Adrenal gland (tissue), 12 donors: ENCODE measurements around the gene OTOP1. TPM values are rescaled to one million over a fixed set of nuclear protein-coding genes. Genes with fewer than 3 reads are reported as not detected.
"Not testable (repeated sequence)": the region's sequence is repeated elsewhere in the genome, so short reads cannot be mapped to it uniquely, and the experiment has no call there.

Source experiments
- DNase-seq, 7 donors: peaks; one replicate each; pipeline ENCODE4 v3.0.0-alpha.2; 2019 to 2020
- H3K27ac ChIP-seq, 5 donors: fragments of 200-600 bp; sonication (generic) in 4 of 5; 1 replicate in 3 of 5; 2 replicates in 2 of 5; pipeline versions ENCODE4 v1.5.1 to v1.8.0; 2016 to 2020; ENCODE audit warnings: mild to moderate bottlenecking in 1 of 5
- H3K27me3 ChIP-seq: fragments of 200-600 bp; 2 replicates; pipeline ENCODE4 v1.8.0; 2021
- H3K36me3 ChIP-seq, 2 donors: fragments of 200-600 bp; replicated peaks in 1 of 2; 1 replicate in 1 of 2; 2 replicates in 1 of 2; pipeline versions ENCODE4 v1.5.1 to v1.8.0; 2018 to 2022
- H3K4me1 ChIP-seq, 2 donors: fragments of 200-600 bp; replicated peaks in 1 of 2; 1 replicate in 1 of 2; 2 replicates in 1 of 2; pipeline versions ENCODE4 v1.5.1 to v1.8.0; 2018 to 2021
- H3K4me3 ChIP-seq, 4 donors: fragments of 200-600 bp; sonication (generic) in 3 of 4; one replicate each; pipeline ENCODE4 v1.5.1; 2016 to 2018
- H3K9me3 ChIP-seq, 3 donors: fragments of 200-600 bp; sonication (generic) in 1 of 3; replicated peaks in 1 of 3; 1 replicate in 2 of 3; 2 replicates in 1 of 3; pipeline versions ENCODE4 v1.5.1 to v1.8.0; 2016 to 2021
- POLR2A ChIP-seq, 2 donors: fragments of 450-650 bp; IDR thresholded peaks; one replicate each; pipeline ENCODE4 v1.6.1; 2017; ENCODE audit warnings: antibody characterized with exemption in 2 of 2, mild to moderate bottlenecking in 2 of 2, moderate library complexity in 1 of 2
- WGBS, 4 donors: extraction: QIAGEN DNeasy Blood & Tissue Kit in 2 of 4; methylation state at CpG; one replicate each; pipeline versions ENCODE4 v1.1.5 to v1.1.7; 2013 to 2017; 5-methylcytosine and 5-hydroxymethylcytosine counted together
- intact Hi-C, 2 donors: fragments of 100-400 bp; cut with DNase I; formaldehyde crosslinking; loops; one replicate each; pipeline versions ENCODE4 v1.14.1 to v1.15.0; 2022 to 2023
- polyA plus RNA-seq, 3 donors: library from polyadenylated mRNA; stranded (reverse); fragments of 200-250 nt in 2 of 3; fragments of 350-450 nt in 1 of 3; fragmentation: Illumina TruSeq in 1 of 3; extraction: RNeasy Lipid Tissue Mini Kit (QIAGEN cat#74804) in 1 of 3; gene quantifications; one replicate each; pipeline ENCODE4 v1.2.3, GENCODE V29; 2013 to 2014
- total RNA-seq, 9 donors: library from RNA; depleted of rRNA in 4 of 9; stranded (reverse); fragments of >200 nt in 4 of 9; fragments of 120-200 nt in 1 of 9; fragmentation: NEBNext Ultra II Directional in 1 of 9; extraction: Animal tissue kit (Norgen Biotek cat#: 25700) in 1 of 9; gene quantifications; one replicate each; pipeline versions ENCODE4 v1.1.0 to v1.2.4, GENCODE V29; 2013 to 2023
- TF ChIP-seq, protein P1 (sequence below), 6 experiments: fragments of 450-650 bp in 4 of 6; fragments of 200-600 bp in 2 of 6; sonication (generic) in 1 of 6; IDR thresholded peaks; 1 replicate in 5 of 6; 2 replicates in 1 of 6; pipeline versions ENCODE4 v1.5.1 to v1.8.0; 2016 to 2021; ENCODE audit warnings: antibody characterized with exemption in 6 of 6, mild to moderate bottlenecking in 2 of 6, moderate library complexity in 1 of 6
- donor health status: healthy with polysubstance abuse.
- donor health status: Bipolar disorder and iron deficiency.
- donor health status: DM: yes; HTN: yes; CAD: no.
- donor health status: DM: no; HTN: no; CAD: no.
- donor health status: DM: no; HTN: no; CAD: no.
- donor health status: DM: yes; HTN: yes; CAD: no.

Gene OTOP1
- total and polyA plus RNA-seq, 12 donors: not detected

DNA sequence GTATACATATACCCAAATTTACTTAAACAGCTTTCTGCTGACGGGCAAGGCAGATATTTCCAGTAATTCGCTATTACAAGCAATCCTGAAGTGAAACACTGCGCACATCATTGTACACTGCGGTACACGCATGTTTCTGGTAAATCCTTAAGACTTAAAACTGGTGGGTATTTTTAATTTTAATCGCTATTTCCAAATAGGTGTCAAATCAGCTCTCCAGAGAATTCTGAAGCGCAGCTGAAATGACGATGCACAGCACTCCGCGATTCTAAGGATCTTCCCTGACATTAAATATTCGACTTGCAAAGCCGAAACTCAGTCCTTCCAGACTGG, 20.9 kb upstream of the OTOP1 start:
- DNase-seq: no peak
- WGBS, 4 donors: 0 to 1% (median 1%) methylated on average over 12 of the region's 12 CpGs

DNA sequence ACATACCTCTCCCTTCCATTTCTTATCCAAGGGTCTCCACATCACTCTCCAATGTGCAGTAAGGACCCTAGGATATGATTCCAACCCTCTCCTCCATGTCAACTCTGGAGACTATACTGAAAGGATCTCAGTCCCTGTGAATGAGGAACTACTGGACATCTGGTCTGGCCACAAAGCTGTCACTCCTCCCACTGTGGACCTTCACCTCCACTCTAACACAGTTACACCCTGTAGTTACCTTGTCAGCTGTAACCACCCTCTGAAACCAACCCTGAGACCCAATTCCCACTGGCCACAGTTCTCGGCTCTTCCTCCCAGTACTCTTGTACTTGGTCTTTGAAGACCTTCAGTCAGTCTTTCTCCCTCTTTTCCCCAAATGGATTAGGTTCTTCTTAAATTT, 18.4 kb upstream of the OTOP1 start:
- Histone ChIP-seq H3K27me3 (no peaks in the 10 kb centered on the region), H3K36me3 (peaks cover 0 to 29% of the 10 kb centered on the region in 2 donors), H3K9me3 (no peaks in the 10 kb centered on the region), H3K4me3 (no peak overlapping the region), H3K4me1 (peaks cover 4 to 15% of the 10 kb centered on the region in 2 donors), H3K27ac (no peak overlapping the region)
- TF ChIP-seq, protein P1, sequence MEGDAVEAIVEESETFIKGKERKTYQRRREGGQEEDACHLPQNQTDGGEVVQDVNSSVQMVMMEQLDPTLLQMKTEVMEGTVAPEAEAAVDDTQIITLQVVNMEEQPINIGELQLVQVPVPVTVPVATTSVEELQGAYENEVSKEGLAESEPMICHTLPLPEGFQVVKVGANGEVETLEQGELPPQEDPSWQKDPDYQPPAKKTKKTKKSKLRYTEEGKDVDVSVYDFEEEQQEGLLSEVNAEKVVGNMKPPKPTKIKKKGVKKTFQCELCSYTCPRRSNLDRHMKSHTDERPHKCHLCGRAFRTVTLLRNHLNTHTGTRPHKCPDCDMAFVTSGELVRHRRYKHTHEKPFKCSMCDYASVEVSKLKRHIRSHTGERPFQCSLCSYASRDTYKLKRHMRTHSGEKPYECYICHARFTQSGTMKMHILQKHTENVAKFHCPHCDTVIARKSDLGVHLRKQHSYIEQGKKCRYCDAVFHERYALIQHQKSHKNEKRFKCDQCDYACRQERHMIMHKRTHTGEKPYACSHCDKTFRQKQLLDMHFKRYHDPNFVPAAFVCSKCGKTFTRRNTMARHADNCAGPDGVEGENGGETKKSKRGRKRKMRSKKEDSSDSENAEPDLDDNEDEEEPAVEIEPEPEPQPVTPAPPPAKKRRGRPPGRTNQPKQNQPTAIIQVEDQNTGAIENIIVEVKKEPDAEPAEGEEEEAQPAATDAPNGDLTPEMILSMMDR (IDR thresholded peaks at IDR 0.05): no peak
- TF ChIP-seq POLR2A (IDR thresholded peaks at IDR 0.05): no peak
- 94 to 100% (median 96%) methylated on average over 1 of the region's 1 CpG for WGBS, 4 donors
- intact Hi-C loops: no loop called here
- DNase-seq: no peak

More for the DNA sequence above, 20.9 kb upstream of the OTOP1 start:
- Histone ChIP-seq H3K9me3 (no peaks in the 10 kb centered on the region), H3K27ac (peak overlapping the region; percentile 88 to 96 (median 93)), H3K4me3 (peak overlapping the region; percentile 24 to 99 (median 76)), H3K27me3 (no peaks in the 10 kb centered on the region), H3K4me1 (peaks cover 4 to 15% of the 10 kb centered on the region in 2 donors), H3K36me3 (peaks cover 0 to 16% of the 10 kb centered on the region in 2 donors)
- intact Hi-C loops: no loop called here
- TF ChIP-seq, protein P1 (IDR thresholded peaks at IDR 0.05): no peak
- TF ChIP-seq POLR2A (IDR thresholded peaks at IDR 0.05): no peak

DNA sequence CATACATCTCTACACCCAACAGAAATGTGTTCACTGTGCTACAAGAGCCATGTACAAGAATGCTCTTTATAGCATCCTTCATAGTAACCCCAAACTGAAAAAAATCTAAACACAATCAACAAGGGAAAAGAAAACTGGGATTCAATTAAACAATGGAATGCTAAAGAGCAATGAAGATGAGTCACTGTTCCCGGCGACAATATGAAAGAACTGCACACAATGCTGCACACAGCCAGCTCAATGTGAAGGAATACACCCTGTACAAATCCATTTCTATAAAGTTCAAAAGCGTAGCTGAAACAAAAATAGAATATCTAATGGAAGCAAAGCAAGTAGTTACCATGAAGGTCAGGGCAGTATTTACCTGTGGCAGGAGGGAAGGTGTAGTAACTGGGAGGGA, 12.8 kb upstream of the OTOP1 start:
- DNase-seq, H3K9me3 ChIP-seq, H3K4me3 ChIP-seq, H3K27me3 ChIP-seq, H3K27ac ChIP-seq, intact Hi-C loops, H3K4me1 ChIP-seq: not testable (repeated sequence)
- H3K36me3 ChIP-seq: peaks cover 0 to 51% of the 10 kb centered on the region in 2 donors
- 85 to 92% (median 87%) methylated on average over 3 of the region's 3 CpGs for WGBS, 4 donors

DNA sequence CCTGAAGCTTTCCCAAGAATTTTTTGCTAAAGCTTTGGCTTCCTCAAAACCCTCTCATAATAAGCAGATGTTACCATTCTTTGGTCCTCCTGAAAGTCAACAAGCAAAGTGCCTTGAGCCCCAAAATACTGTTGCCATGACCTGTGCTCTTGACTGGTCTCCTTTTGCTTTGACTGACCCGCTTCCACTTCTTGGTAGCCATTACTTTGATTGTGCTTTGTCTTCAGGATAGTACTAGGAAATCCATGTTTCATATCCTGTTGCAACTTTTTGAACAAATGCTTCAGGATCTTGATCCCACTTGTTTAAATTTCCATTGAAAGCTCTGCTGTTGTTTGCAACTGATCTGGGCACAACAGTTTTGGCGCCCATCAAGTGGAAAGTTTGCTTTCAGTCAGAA, 6.9 kb upstream of the OTOP1 start:
- no peaks in the 10 kb centered on the region for H3K4me1 ChIP-seq
- H3K9me3 ChIP-seq: no peaks in the 10 kb centered on the region
- H3K27ac ChIP-seq: no peak overlapping the region
- TF ChIP-seq, protein P1 (IDR thresholded peaks at IDR 0.05): no peak
- TF ChIP-seq POLR2A (IDR thresholded peaks at IDR 0.05): no peak
- no peaks in the 10 kb centered on the region for H3K27me3 ChIP-seq
- peaks cover 0 to 15% of the 10 kb centered on the region in 2 donors for H3K36me3 ChIP-seq
- no peak for DNase-seq
- WGBS, 4 donors: 96 to 100% (median 97%) methylated on average over 2 of the region's 2 CpGs
- intact Hi-C loops: no loop called here
- H3K4me3 ChIP-seq: no peak overlapping the region

DNA sequence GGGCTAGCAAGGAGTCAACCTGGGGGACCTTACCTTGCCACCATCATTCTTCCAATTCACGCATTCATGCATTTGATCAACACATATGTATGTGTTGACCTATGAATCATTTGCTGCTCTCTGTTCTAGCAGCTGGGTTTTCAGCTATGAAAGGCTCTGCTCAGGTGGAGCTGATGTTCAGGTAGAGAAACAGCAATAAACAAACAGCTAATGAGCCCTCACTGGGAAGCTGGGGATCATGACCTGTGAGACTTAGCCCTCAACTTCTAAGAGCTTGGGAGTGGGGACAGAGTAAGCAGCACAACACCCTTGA, 1.6 kb upstream of the OTOP1 start:
- no peaks in the 10 kb centered on the region for H3K4me1 ChIP-seq
- peaks cover 28% of the 10 kb centered on the region for H3K27me3 ChIP-seq
- no peak overlapping the region for H3K4me3 ChIP-seq
- intact Hi-C loops: no loop called here
- DNase-seq: no peak
- WGBS, 4 donors: 65 to 70% (median 66%) methylated on average over 1 of the region's 1 CpG
- no peak overlapping the region for H3K27ac ChIP-seq
- no peaks in the 10 kb centered on the region for H3K36me3 ChIP-seq
- H3K9me3 ChIP-seq: no peaks in the 10 kb centered on the region
- no peak for TF ChIP-seq POLR2A (IDR thresholded peaks at IDR 0.05)
- TF ChIP-seq, protein P1 (IDR thresholded peaks at IDR 0.05): no peak
